ENCODE results near the gene DVL3.

DNA sequence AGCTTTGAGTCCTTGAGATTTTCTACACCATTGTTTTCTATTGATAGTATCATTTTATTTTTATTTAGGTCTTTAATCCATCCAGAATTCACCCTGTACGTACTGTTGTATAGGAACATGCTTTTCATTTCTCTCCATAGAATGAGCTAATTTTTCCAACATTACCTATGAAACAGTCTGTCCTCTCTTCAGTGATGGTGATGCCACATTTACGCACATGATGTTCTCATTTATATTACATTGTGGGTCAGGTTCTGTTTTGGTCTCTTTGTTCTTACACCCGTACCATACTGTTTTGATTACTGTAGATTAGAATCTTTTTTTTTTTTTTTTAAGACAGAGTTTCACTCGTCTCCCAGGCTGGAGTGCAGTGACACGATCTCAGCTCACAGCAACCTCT is 56.5 kb downstream of the DVL3 start:
- TF ChIP-seq, protein P1, sequence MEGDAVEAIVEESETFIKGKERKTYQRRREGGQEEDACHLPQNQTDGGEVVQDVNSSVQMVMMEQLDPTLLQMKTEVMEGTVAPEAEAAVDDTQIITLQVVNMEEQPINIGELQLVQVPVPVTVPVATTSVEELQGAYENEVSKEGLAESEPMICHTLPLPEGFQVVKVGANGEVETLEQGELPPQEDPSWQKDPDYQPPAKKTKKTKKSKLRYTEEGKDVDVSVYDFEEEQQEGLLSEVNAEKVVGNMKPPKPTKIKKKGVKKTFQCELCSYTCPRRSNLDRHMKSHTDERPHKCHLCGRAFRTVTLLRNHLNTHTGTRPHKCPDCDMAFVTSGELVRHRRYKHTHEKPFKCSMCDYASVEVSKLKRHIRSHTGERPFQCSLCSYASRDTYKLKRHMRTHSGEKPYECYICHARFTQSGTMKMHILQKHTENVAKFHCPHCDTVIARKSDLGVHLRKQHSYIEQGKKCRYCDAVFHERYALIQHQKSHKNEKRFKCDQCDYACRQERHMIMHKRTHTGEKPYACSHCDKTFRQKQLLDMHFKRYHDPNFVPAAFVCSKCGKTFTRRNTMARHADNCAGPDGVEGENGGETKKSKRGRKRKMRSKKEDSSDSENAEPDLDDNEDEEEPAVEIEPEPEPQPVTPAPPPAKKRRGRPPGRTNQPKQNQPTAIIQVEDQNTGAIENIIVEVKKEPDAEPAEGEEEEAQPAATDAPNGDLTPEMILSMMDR (IDR thresholded peaks at IDR 0.05; ENCODE audit: low read length): no peak
- TF ChIP-seq EZH2phosphoT487 (IDR thresholded peaks at IDR 0.05; ENCODE audit: low read length) (no peak), EZH2 (optimal IDR thresholded peaks at IDR 0.05; ENCODE audit: low read depth, low read length) (no peak)

Data from MM.1S (cell line).